Ammon's horn (tissue), 1 donor: ENCODE measurements around the gene CTNNA3.
A peak's percentile ranks its signal among the peaks of the same experiment; 100 is the strongest.

ENCODE experiments used
- DNase-seq: peaks from one replicate; pipeline ENCODE4 v3.0.0-alpha.2; 2016; ENCODE audit warnings: low spot score

CTNNA3 gene

GRCh38 chr10:67327626-67328535, 368.1 kb downstream of the CTNNA3 start:
- DNase-seq: no peak

GRCh38 chr10:67319976-67320375, 376.0 kb downstream of the CTNNA3 start:
- DNase-seq: no peak

GRCh38 chr10:67308912-67309311, 387.1 kb downstream of the CTNNA3 start:
- no peak for DNase-seq

- peak; percentile 8 for DNase-seq
Measured at GRCh38 chr10:67306588-67307205, 389.3 kb downstream of the CTNNA3 start.

- DNase-seq: peak; percentile 4
Measured at GRCh38 chr10:67302701-67303100, 393.3 kb downstream of the CTNNA3 start.

GRCh38 chr10:67299761-67300160, 396.2 kb downstream of the CTNNA3 start:
- DNase-seq: no peak

GRCh38 chr10:67297637-67298181, 398.3 kb downstream of the CTNNA3 start:
- no peak for DNase-seq

- DNase-seq: no peak
Measured at GRCh38 chr10:67296926-67297325, 399.1 kb downstream of the CTNNA3 start.

GRCh38 chr10:67288688-67289410, 407.1 kb downstream of the CTNNA3 start:
- DNase-seq: no peak

GRCh38 chr10:67284589-67284988, 411.4 kb downstream of the CTNNA3 start:
- DNase-seq: no peak

- DNase-seq: no peak
Measured at GRCh38 chr10:67282871-67283270, 413.1 kb downstream of the CTNNA3 start.

GRCh38 chr10:67280405-67280804, 415.6 kb downstream of the CTNNA3 start:
- DNase-seq: no peak

GRCh38 chr10:67277402-67277801, 418.6 kb downstream of the CTNNA3 start:
- DNase-seq: no peak

- DNase-seq: no peak
Measured at GRCh38 chr10:67269828-67270227, 426.2 kb downstream of the CTNNA3 start.

GRCh38 chr10:67268146-67268545, 427.8 kb downstream of the CTNNA3 start:
- DNase-seq: no peak

GRCh38 chr10:67262675-67263074, 433.3 kb downstream of the CTNNA3 start:
- DNase-seq: no peak

GRCh38 chr10:67261300-67261797, 434.6 kb downstream of the CTNNA3 start:
- DNase-seq: no peak

GRCh38 chr10:67259319-67259929, 436.6 kb downstream of the CTNNA3 start:
- DNase-seq: no peak

- no peak for DNase-seq
Measured at GRCh38 chr10:67257427-67258144, 438.4 kb downstream of the CTNNA3 start.

- no peak for DNase-seq
Measured at GRCh38 chr10:67257018-67257417, 439.0 kb downstream of the CTNNA3 start.

GRCh38 chr10:67250686-67251085, 445.3 kb downstream of the CTNNA3 start:
- DNase-seq: no peak
